SH-SY5Y (cell line): ENCODE results near the gene NANP.

Experiments used
- GATA2 ChIP-seq: IDR thresholded peaks from 2 replicates; pipeline ENCODE4 v1.6.1; 2011; ENCODE audit warnings: mild to moderate bottlenecking, low read depth, low read length
- GATA3 ChIP-seq: IDR thresholded peaks from 2 replicates; pipeline ENCODE4 v1.6.1; 2011; ENCODE audit warnings: low read depth, mild to moderate bottlenecking, low read length, moderate library complexity

DNA sequence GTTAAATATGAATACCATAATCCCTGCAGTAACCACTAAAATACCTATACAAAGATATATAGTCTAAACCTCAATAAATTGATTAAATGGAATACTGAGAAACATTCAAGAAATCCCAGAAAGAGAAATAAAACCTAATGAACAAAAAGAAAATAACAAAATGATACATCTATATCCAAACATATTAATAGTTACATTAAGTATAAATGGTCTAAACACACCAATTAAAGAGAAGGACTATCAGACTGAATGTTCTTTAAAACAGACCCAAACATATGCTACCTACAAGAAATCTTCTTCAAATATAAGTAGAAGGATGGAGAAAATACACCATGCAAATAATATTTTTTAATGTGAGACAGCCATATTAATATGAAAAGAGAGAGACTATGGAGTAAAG, 60.5 kb downstream of the NANP start:
- TF ChIP-seq GATA2, result no peak
- TF ChIP-seq GATA3, result no peak
